K562 (cell line): ENCODE results near the gene CLEC2B. TPM values are rescaled to one million over a fixed set of nuclear protein-coding genes. Genes with fewer than 3 reads are reported as not detected.

ENCODE experiments used
- CCAR2 ChIP-seq: fragments of 200-400 bp; formaldehyde crosslinking; IDR thresholded peaks from 2 replicates; pipeline ENCODE4 v1.6.1; 2017; ENCODE audit warnings: mild to moderate bottlenecking, low read depth, low read length
- E2F3 ChIP-seq: fragments of 250-450 bp; sonication (Bioruptor Pico); IDR thresholded peaks from 2 replicates; pipeline ENCODE4 v1.4.0; 2020; ENCODE audit warnings: mild to moderate bottlenecking
- HDAC1 ChIP-seq, 2 experiments: fragments of 450-650 bp; IDR thresholded peaks; 2 replicates each; pipeline ENCODE4 v1.6.1; 2016 to 2017; ENCODE audit warnings: inconsistent platforms in 1 of 2, mild to moderate bottlenecking in 1 of 2, moderate library complexity in 1 of 2
- HNRNPH1 ChIP-seq: fragments of 200-400 bp; formaldehyde crosslinking; optimal IDR thresholded peaks from 2 replicates; pipeline ENCODE3; 2017; ENCODE audit warnings: low read depth, mild to moderate bottlenecking, low read length, moderate library complexity
- HNRNPL ChIP-seq: fragments of 200-400 bp; formaldehyde crosslinking; IDR thresholded peaks from 2 replicates; pipeline ENCODE4 v1.6.1; 2017; ENCODE audit warnings: low read depth, mild to moderate bottlenecking, low read length
- MTA1 ChIP-seq: fragments of 450-650 bp; IDR thresholded peaks from 2 replicates; pipeline ENCODE4 v1.6.1; 2017; ENCODE audit warnings: borderline replicate concordance
- NFIC ChIP-seq: fragments of 450-650 bp; IDR thresholded peaks from 2 replicates; pipeline ENCODE4 v1.6.1; 2017; ENCODE audit warnings: mild to moderate bottlenecking, inconsistent platforms
- polyA plus RNA-seq, 8 experiments: library from polyadenylated mRNA; depleted of rRNA in 4 of 8; stranded (reverse) in 5 of 8; unstranded in 3 of 8; fragments of >200 nt; fragmentation: Nextera tagmentation in 2 of 8; fragmentation: Illumina TruSeq in 1 of 8; extraction: Ambion mirVana in 2 of 8; extraction: Trizol in 1 of 8; gene quantifications; 2 replicates each; pipeline versions ENCODE4 v1.2.1 to v1.2.3, GENCODE V29; 2011 to 2014; ENCODE audit warnings: inconsistent platforms in 1 of 8, missing spikeins in 1 of 8
- total RNA-seq, 7 experiments: library from RNA; depleted of rRNA in 6 of 7; stranded (reverse); fragments of >200 nt in 6 of 7; fragmentation: Illumina TruSeq in 2 of 7; extraction: Trizol in 2 of 7; gene quantifications; 2 replicates each; pipeline versions ENCODE4 v1.2.1 to v1.2.3, GENCODE V29; 2011 to 2021; ENCODE audit warnings: low replicate concordance in 1 of 7
- TF ChIP-seq, protein P1 (sequence below): fragments of 450-650 bp; IDR thresholded peaks from 2 replicates; pipeline ENCODE4 v1.6.1; 2017; ENCODE audit warnings: antibody characterized with exemption, mild to moderate bottlenecking
- TF ChIP-seq, protein P2 (sequence below): fragments of 450-650 bp; IDR thresholded peaks from 2 replicates; pipeline ENCODE4 v1.7.0; 2016; ENCODE audit warnings: borderline replicate concordance

Gene CLEC2B
- total and polyA plus RNA-seq, 9 of the 15 experiments (the other 6 are each of a cell fraction or from before 2014, with no cell fraction given), result 1.3 to 5.9 (median 2.9) TPM

DNA sequence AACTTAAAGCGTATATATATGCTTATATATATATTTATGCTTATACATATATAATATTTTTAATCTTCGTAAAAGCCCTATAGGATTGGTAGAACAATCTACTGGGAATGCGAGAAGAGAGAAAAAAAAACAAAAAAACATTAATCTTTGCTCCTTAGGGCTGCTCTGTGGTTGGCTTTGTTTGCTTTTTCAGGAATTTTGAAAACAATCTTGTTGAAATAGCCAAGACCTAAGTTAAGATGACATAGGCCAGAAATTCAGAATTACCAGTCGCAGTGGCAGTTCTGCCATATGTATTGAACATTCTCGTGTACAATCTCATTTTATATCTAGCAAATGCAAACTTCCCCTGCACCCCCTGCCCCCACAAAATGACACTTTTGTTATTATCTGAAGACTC, 12.8 kb upstream of the CLEC2B start (continued):
- TF ChIP-seq, protein P1, sequence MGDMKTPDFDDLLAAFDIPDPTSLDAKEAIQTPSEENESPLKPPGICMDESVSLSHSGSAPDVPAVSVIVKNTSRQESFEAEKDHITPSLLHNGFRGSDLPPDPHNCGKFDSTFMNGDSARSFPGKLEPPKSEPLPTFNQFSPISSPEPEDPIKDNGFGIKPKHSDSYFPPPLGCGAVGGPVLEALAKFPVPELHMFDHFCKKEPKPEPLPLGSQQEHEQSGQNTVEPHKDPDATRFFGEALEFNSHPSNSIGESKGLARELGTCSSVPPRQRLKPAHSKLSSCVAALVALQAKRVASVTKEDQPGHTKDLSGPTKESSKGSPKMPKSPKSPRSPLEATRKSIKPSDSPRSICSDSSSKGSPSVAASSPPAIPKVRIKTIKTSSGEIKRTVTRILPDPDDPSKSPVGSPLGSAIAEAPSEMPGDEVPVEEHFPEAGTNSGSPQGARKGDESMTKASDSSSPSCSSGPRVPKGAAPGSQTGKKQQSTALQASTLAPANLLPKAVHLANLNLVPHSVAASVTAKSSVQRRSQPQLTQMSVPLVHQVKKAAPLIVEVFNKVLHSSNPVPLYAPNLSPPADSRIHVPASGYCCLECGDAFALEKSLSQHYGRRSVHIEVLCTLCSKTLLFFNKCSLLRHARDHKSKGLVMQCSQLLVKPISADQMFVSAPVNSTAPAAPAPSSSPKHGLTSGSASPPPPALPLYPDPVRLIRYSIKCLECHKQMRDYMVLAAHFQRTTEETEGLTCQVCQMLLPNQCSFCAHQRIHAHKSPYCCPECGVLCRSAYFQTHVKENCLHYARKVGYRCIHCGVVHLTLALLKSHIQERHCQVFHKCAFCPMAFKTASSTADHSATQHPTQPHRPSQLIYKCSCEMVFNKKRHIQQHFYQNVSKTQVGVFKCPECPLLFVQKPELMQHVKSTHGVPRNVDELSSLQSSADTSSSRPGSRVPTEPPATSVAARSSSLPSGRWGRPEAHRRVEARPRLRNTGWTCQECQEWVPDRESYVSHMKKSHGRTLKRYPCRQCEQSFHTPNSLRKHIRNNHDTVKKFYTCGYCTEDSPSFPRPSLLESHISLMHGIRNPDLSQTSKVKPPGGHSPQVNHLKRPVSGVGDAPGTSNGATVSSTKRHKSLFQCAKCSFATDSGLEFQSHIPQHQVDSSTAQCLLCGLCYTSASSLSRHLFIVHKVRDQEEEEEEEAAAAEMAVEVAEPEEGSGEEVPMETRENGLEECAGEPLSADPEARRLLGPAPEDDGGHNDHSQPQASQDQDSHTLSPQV, result no peak
- TF ChIP-seq CCAR2 (no peak), HNRNPL (no peak), HDAC1 (IDR thresholded peaks at IDR 0.05) (no peak), MTA1 (no peak), NFIC (no peak), E2F3 (CRISPR knock-in tag) (no peak), HNRNPH1 (no peak)
- TF ChIP-seq, protein P2, sequence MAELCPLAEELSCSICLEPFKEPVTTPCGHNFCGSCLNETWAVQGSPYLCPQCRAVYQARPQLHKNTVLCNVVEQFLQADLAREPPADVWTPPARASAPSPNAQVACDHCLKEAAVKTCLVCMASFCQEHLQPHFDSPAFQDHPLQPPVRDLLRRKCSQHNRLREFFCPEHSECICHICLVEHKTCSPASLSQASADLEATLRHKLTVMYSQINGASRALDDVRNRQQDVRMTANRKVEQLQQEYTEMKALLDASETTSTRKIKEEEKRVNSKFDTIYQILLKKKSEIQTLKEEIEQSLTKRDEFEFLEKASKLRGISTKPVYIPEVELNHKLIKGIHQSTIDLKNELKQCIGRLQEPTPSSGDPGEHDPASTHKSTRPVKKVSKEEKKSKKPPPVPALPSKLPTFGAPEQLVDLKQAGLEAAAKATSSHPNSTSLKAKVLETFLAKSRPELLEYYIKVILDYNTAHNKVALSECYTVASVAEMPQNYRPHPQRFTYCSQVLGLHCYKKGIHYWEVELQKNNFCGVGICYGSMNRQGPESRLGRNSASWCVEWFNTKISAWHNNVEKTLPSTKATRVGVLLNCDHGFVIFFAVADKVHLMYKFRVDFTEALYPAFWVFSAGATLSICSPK, result no peak
